ENCODE data around the gene LAP3.

DNA sequence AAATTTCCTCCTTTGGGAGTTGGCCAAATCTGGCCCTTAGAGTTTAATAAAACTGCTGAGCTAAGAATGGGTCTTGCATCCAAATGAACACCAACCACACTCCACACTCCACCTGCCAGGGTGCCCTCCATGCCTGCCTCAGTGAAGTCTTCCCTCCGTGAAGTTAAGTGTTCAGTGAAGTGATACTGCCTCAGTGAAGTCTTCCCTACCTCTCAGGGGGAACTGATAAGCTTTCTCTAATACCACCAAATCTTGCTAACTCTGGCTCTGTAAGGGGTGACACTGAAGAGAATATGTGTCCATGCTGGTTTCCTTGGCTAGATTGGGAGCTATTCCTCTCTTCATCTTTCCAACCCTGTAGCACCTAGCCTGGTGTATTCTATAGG lies 65.4 kb downstream of the LAP3 start:
- TF ChIP-seq, protein P1, sequence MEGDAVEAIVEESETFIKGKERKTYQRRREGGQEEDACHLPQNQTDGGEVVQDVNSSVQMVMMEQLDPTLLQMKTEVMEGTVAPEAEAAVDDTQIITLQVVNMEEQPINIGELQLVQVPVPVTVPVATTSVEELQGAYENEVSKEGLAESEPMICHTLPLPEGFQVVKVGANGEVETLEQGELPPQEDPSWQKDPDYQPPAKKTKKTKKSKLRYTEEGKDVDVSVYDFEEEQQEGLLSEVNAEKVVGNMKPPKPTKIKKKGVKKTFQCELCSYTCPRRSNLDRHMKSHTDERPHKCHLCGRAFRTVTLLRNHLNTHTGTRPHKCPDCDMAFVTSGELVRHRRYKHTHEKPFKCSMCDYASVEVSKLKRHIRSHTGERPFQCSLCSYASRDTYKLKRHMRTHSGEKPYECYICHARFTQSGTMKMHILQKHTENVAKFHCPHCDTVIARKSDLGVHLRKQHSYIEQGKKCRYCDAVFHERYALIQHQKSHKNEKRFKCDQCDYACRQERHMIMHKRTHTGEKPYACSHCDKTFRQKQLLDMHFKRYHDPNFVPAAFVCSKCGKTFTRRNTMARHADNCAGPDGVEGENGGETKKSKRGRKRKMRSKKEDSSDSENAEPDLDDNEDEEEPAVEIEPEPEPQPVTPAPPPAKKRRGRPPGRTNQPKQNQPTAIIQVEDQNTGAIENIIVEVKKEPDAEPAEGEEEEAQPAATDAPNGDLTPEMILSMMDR (conservative IDR thresholded peaks at IDR 0.05; ENCODE audit: low read depth, low read length) = no peak
- no peak for TF ChIP-seq EZH2 (IDR thresholded peaks at IDR 0.05; ENCODE audit: low read length, unreplicated experiment)
- TF ChIP-seq EZH2phosphoT487 (IDR thresholded peaks at IDR 0.05; ENCODE audit: borderline replicate concordance, low read length) = no peak
